ENCODE measurements around the gene RPS16.

Gene RPS16

GRCh38 chr19:39407660-39408391 lies 27.9 kb downstream of the RPS16 start:
- no peak for DNase-seq (ENCODE audit: low spot score)

- no peak for DNase-seq (ENCODE audit: low spot score)
Observed at GRCh38 chr19:39407410-39407659, 28.4 kb downstream of the RPS16 start.

- DNase-seq (ENCODE audit: low spot score), result peak; percentile 74
Observed at GRCh38 chr19:39406656-39407409, 28.9 kb downstream of the RPS16 start, which contains the start of gene ZFP36. ZFP36 (plus strand) TSS chr19:39406847; CDS start chr19:39406905, 58 bp downstream.

GRCh38 chr19:39405958-39406655 lies 29.6 kb downstream of the RPS16 start:
- DNase-seq (ENCODE audit: low spot score), result no peak

- no peak for DNase-seq (ENCODE audit: low spot score)
Observed at GRCh38 chr19:39405261-39405957, 30.3 kb downstream of the RPS16 start.

- DNase-seq (ENCODE audit: low spot score), result peak; percentile 77
Observed at GRCh38 chr19:39403331-39404312, 32.1 kb downstream of the RPS16 start.

- DNase-seq (ENCODE audit: low spot score), result peak; percentile 78
Observed at GRCh38 chr19:39402346-39403300, 33.1 kb downstream of the RPS16 start.

GRCh38 chr19:39401549-39402345 lies 34.0 kb downstream of the RPS16 start:
- peak; percentile 62 for DNase-seq (ENCODE audit: low spot score)

- DNase-seq (ENCODE audit: low spot score), result no peak
Observed at GRCh38 chr19:39401070-39401548, 34.6 kb downstream of the RPS16 start.

GRCh38 chr19:39400061-39400460 lies 35.7 kb downstream of the RPS16 start:
- no peak for DNase-seq (ENCODE audit: low spot score)

- DNase-seq (ENCODE audit: low spot score), result no peak
Observed at GRCh38 chr19:39399668-39400050, 36.1 kb downstream of the RPS16 start.

GRCh38 chr19:39398297-39398864 lies 37.4 kb downstream of the RPS16 start:
- DNase-seq (ENCODE audit: low spot score), result no peak

GRCh38 chr19:39397360-39398296 lies 38.1 kb downstream of the RPS16 start:
- DNase-seq (ENCODE audit: low spot score), result peak; percentile 79

GRCh38 chr19:39390751-39391437 lies 44.9 kb downstream of the RPS16 start, which contains the start of the genes MED29 and PAF1:
MED29 (plus strand) TSS chr19:39391378; CDS start chr19:39391423, 45 bp downstream.
PAF1 (minus strand) TSS chr19:39391106; CDS start chr19:39390864, 242 bp downstream.
- peak; percentile 100 for DNase-seq (ENCODE audit: low spot score)

GRCh38 chr19:39390451-39390750 lies 45.3 kb downstream of the RPS16 start:
- peak; percentile 83 for DNase-seq (ENCODE audit: low spot score)

- no peak for DNase-seq (ENCODE audit: low spot score)
Observed at GRCh38 chr19:39389631-39390414, 45.9 kb downstream of the RPS16 start.

All from cerebellar cortex (tissue), 1 donor.